KMS-11 (cell line): ENCODE data around the gene COL1A1.

Experiments
- H2AFZ ChIP-seq: fragments of 200-600 bp; sonication (generic); 2 replicates; pipeline ENCODE4 v1.6.1; 2016; ENCODE audit warnings: antibody characterized with exemption, mixed run types, low read depth
- H3K27ac ChIP-seq: fragments of 200-600 bp; sonication (generic); 2 replicates; pipeline ENCODE4 v1.6.1; 2016; ENCODE audit warnings: mild to moderate bottlenecking, mixed run types
- H3K27me3 ChIP-seq: fragments of 200-600 bp; sonication (generic); 2 replicates; pipeline ENCODE4 v1.6.1; 2017; ENCODE audit warnings: mild to moderate bottlenecking, low read depth, mixed run types, moderate library complexity; ENCODE audit not compliant: insufficient read depth
- H3K36me3 ChIP-seq: fragments of 200-600 bp; sonication (generic); 2 replicates; pipeline ENCODE4 v1.6.1; 2017; ENCODE audit warnings: mild to moderate bottlenecking, mixed run types; ENCODE audit not compliant: insufficient read depth
- H3K4me1 ChIP-seq: fragments of 200-600 bp; sonication (generic); 2 replicates; pipeline ENCODE4 v1.6.1; 2016; ENCODE audit warnings: mild to moderate bottlenecking, low read depth, mixed run types; ENCODE audit not compliant: poor library complexity, severe bottlenecking
- H3K4me2 ChIP-seq: fragments of 200-600 bp; sonication (generic); 2 replicates; pipeline ENCODE4 v1.7.0; 2016; ENCODE audit warnings: mild to moderate bottlenecking, mixed run types
- H3K4me3 ChIP-seq: fragments of 200-600 bp; sonication (generic); IDR thresholded peaks from 2 replicates; pipeline ENCODE4 v1.6.1; 2017; ENCODE audit warnings: low read depth, low read length, mixed read lengths; ENCODE audit not compliant: insufficient read depth
- H3K79me2 ChIP-seq: fragments of 200-600 bp; sonication (generic); 2 replicates; pipeline ENCODE4 v1.6.1; 2016; ENCODE audit warnings: low read depth, mixed run types; ENCODE audit not compliant: insufficient read depth
- H3K9ac ChIP-seq: fragments of 200-600 bp; sonication (generic); 2 replicates; pipeline ENCODE4 v1.6.1; 2016; ENCODE audit warnings: mild to moderate bottlenecking, mixed run types
- H4K20me1 ChIP-seq: fragments of 200-600 bp; sonication (generic); 2 replicates; pipeline ENCODE4 v1.6.1; 2016; ENCODE audit warnings: mild to moderate bottlenecking, mixed run types; ENCODE audit not compliant: insufficient read depth
- TF ChIP-seq, protein P1 (sequence below): fragments of 200-600 bp; sonication (generic); conservative IDR thresholded peaks from 2 replicates; pipeline ENCODE4 v1.6.1; 2017; ENCODE audit warnings: low read depth, mild to moderate bottlenecking, antibody characterized with exemption, low read length, moderate library complexity, mixed read lengths

COL1A1 gene

DNA sequence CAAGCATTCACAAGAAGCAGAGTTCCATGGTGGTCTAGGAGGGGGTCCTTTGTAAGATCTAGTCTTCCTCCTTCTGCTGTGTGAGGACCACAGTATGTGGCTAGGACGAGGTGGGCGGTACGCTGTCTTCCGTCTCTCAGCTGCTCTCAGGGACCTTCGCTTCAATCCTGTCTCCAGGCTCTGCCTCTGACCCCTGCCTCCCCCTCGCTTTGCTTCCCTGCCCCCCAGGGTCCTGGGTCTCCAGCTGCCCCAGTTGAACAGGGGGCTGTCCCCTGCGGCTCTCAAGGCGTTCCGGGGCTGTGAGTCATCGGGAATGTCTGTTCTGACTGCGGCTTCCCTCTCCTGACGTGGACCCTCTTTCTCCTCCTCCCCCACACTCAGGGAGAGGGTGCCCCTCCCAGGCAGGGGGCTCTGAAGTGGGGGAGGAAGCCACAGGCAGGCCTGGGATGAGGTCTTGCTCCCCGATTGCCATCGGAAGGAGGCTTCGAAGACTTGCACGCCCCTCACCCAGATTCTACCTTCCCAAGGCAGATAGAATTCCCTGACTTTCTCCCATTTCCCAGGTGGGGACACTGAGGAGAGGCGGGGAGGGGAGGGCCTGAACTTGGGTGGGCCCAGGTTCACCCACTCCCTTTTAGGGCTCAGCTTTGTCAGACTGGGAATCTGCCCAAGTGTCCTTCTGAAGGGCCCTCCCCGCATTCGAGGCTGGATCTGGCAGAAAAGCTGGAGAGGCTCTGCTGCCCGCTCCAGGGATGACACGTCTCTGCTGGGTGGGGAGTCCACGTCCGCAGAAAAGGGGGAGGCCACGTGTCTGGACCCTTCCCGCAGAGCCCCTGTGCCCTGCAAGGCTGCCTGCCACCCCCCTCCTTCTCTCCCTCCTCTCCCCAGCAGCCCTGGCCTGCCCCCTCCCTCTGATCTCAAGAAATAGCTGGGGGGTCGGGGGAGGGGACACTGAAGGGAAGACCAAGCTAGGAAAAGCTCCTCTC, 9.1 kb upstream of the COL1A1 start:
- Histone ChIP-seq H3K79me2 (no peaks in the 10 kb centered on the region), H3K27me3 (peaks cover 47% of the 10 kb centered on the region), H3K27ac (no peak overlapping the region), H2AFZ (no peak overlapping the region), H3K4me3 (no peak overlapping the region), H3K9ac (no peak overlapping the region), H3K4me1 (peaks cover 15% of the 10 kb centered on the region), H4K20me1 (no peaks in the 10 kb centered on the region), H3K36me3 (no peaks in the 10 kb centered on the region), H3K4me2 (no peak overlapping the region)
- TF ChIP-seq, protein P1, sequence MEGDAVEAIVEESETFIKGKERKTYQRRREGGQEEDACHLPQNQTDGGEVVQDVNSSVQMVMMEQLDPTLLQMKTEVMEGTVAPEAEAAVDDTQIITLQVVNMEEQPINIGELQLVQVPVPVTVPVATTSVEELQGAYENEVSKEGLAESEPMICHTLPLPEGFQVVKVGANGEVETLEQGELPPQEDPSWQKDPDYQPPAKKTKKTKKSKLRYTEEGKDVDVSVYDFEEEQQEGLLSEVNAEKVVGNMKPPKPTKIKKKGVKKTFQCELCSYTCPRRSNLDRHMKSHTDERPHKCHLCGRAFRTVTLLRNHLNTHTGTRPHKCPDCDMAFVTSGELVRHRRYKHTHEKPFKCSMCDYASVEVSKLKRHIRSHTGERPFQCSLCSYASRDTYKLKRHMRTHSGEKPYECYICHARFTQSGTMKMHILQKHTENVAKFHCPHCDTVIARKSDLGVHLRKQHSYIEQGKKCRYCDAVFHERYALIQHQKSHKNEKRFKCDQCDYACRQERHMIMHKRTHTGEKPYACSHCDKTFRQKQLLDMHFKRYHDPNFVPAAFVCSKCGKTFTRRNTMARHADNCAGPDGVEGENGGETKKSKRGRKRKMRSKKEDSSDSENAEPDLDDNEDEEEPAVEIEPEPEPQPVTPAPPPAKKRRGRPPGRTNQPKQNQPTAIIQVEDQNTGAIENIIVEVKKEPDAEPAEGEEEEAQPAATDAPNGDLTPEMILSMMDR, result no peak

DNA sequence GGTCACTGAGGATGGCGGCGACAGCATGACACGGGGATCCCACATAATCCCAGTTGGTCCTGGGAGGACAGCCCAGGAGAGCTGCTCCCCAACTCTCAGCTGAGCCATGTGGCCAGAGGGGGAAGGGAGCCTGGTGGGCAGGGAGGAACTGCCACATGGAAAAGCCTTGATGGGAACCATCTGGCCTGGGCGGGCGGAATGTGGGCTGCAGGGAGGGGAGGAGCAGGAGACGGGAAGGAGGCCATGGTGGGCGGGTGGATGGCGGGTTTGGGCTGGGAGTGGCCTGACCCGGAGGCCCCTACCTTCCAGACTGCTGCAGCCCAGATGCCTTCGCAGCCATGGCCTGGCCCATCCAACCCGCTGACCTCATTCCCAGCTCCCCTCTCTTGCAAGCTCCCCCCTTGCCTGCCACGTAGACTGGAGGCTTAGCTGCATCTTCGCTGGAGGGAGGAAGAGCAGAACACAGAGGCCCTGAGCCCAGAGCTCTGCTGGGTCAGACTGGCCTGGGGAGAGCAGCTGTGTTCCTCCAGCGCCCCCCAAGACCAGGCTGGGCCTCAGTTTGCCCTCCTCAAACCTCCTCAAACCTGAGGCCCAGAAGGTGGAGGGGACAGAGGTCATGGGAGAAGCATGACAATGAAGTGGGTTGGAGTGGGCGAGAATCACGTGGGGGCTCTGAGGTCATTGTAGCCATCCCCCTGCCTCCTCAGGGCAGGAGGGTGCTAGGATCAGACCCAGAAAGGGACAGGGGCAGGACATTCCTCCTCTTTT, 8.2 kb upstream of the COL1A1 start:
- Histone ChIP-seq H3K79me2 (no peaks in the 10 kb centered on the region), H2AFZ (no peak overlapping the region)

DNA sequence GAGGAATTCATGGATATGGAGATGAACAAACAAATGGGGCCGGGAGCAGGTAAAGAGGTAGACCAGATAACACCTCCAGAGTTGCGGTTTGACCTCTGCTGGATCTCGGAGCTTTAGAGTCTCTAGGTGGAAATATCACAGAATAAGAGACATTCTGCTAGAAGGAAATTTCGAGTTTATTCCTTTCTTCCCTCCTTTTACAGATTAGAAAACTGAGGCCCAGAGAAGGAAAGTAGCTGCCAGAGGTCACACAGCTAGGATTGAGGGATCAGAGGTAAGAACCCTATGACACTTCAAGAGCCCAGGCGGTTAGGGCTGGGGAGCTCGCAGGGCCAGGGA, 7.7 kb upstream of the COL1A1 start:
- no peak overlapping the region for H3K4me3 ChIP-seq
- no peak overlapping the region for H3K9ac ChIP-seq
- peaks cover 15% of the 10 kb centered on the region for H3K4me1 ChIP-seq
- H4K20me1 ChIP-seq, result no peaks in the 10 kb centered on the region
- H3K27me3 ChIP-seq, result peaks cover 62% of the 10 kb centered on the region
- H2AFZ ChIP-seq, result no peak overlapping the region
- H3K4me2 ChIP-seq, result no peak overlapping the region
- H3K79me2 ChIP-seq, result no peaks in the 10 kb centered on the region
- TF ChIP-seq, protein P1, result no peak
- H3K36me3 ChIP-seq, result no peaks in the 10 kb centered on the region
- no peak overlapping the region for H3K27ac ChIP-seq

More for the DNA sequence above, 8.2 kb upstream of the COL1A1 start:
- Histone ChIP-seq H3K4me2 (no peak overlapping the region), H3K27ac (no peak overlapping the region), H3K27me3 (peaks cover 56% of the 10 kb centered on the region), H3K36me3 (no peaks in the 10 kb centered on the region), H4K20me1 (no peaks in the 10 kb centered on the region), H3K4me1 (peaks cover 15% of the 10 kb centered on the region), H3K9ac (no peak overlapping the region), H3K4me3 (no peak overlapping the region)
- TF ChIP-seq, protein P1, result no peak

DNA sequence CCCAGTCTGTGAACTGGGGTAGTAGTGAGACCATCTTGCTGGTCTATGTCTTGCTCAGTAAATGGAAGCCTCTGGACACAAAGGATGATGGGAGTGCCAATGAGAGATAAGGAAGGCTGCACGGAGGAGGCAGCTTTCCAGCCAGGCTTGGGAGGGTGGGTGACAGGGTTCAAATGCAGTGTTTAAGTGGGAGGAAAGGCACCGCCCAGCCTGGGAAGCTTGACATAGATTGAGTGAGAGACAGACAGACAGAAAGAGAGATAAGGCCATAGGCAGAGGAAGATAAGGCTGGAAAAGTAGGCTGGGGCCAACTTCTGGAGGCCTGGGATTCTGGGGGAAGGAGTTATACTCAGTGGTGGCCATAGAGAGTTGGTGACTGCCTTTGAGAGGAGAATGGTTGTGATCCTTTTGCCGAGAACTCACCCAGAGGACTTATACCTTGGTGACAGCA, 7.2 kb upstream of the COL1A1 start:
- peaks cover 15% of the 10 kb centered on the region for H3K4me1 ChIP-seq
- H3K27me3 ChIP-seq, result peaks cover 66% of the 10 kb centered on the region
- H3K4me3 ChIP-seq, result no peak overlapping the region
- H4K20me1 ChIP-seq, result no peaks in the 10 kb centered on the region
- no peak overlapping the region for H3K27ac ChIP-seq
- no peaks in the 10 kb centered on the region for H3K79me2 ChIP-seq
- H3K9ac ChIP-seq, result no peak overlapping the region
- H2AFZ ChIP-seq, result no peak overlapping the region
- TF ChIP-seq, protein P1, result no peak
- no peaks in the 10 kb centered on the region for H3K36me3 ChIP-seq
- no peak overlapping the region for H3K4me2 ChIP-seq
